A549 (cell line): ENCODE data around the gene CAVIN3. TPM values are rescaled to one million over a fixed set of nuclear protein-coding genes. Genes with fewer than 3 reads are reported as not detected.

Experiments
- ATAC-seq, 2 experiments: fragments of 200-7000 bp in 1 of 2; fragments of >200 bp in 1 of 2; cut with Nextera tagmentation in 1 of 2; cut with Tn5 transposase in 1 of 2; 3 replicates each; pipeline versions ENCODE4 v1.8.0 to v1.9.1; 2018 to 2020; ENCODE audit warnings: mild to moderate bottlenecking in 1 of 2, moderate library complexity in 1 of 2
- CTCF ChIA-PET: fragments of 300-600 bp; sonication (Branson Sonifier 250); formaldehyde crosslinking; extraction: SDS; loops from one replicate; lab custom pipeline; 2021; ENCODE audit warnings: antibody characterized with exemption, inconsistent platforms; lab: Yijun Ruan, JAX
- POLR2A ChIA-PET: fragments of 350-600 bp; formaldehyde crosslinking; extraction: SDS; loops from one replicate; lab custom pipeline; 2021; ENCODE audit warnings: antibody characterized with exemption, inconsistent platforms; lab: Yijun Ruan, JAX
- DNase-seq, 2 experiments: peaks; one replicate each; pipeline versions ENCODE4 v3.0.0 to v3.0.0-alpha.2; 2011 to 2016; ENCODE audit warnings: low read depth in 1 of 2, low spot score in 1 of 2
- FAIRE-seq: peaks from 2 replicates; lab custom pipeline; 2011; peaks lifted over from hg19 to GRCh38; lab: Jason Lieb, UNC
- H3K27ac ChIP-seq, 2 experiments: fragments of >200 bp; sonication (Bioruptor Twin); formaldehyde crosslinking; 3 replicates each; pipeline ENCODE4 v1.5.1; 2016 to 2017
- H3K4me1 ChIP-seq: fragments of >200 bp; sonication (Bioruptor Twin); formaldehyde crosslinking; 3 replicates; pipeline ENCODE4 v1.6.1; 2016
- H3K4me2 ChIP-seq: fragments of >200 bp; sonication (Bioruptor Twin); formaldehyde crosslinking; 3 replicates; pipeline ENCODE4 v1.6.1; 2016
- H3K4me3 ChIP-seq: fragments of >200 bp; sonication (Bioruptor Twin); formaldehyde crosslinking; 3 replicates; pipeline ENCODE4 v1.5.1; 2016
- H3K9me3 ChIP-seq: fragments of >200 bp; sonication (Bioruptor Twin); formaldehyde crosslinking; 3 replicates; pipeline ENCODE4 v1.6.1; 2016
- CBX2 ChIP-seq: fragments of 200-600 bp; sonication (generic); IDR thresholded peaks from 2 replicates; pipeline ENCODE4 v1.6.1; 2016; ENCODE audit warnings: low read depth, mild to moderate bottlenecking, borderline replicate concordance
- CBX8 ChIP-seq: fragments of 200-600 bp; sonication (generic); IDR thresholded peaks from 2 replicates; pipeline ENCODE4 v1.6.1; 2016
- CHD4 ChIP-seq: fragments of 200-600 bp; sonication (generic); IDR thresholded peaks from 2 replicates; pipeline ENCODE4 v1.6.1; 2016; ENCODE audit warnings: antibody characterized with exemption, mild to moderate bottlenecking, borderline replicate concordance
- CTCF ChIP-seq: fragments of >200 bp; sonication (Bioruptor Twin); formaldehyde crosslinking; IDR thresholded peaks from 3 replicates; pipeline ENCODE4 v1.5.1; 2016
- EHMT2 ChIP-seq: fragments of 200-600 bp; sonication (generic); IDR thresholded peaks from 2 replicates; pipeline ENCODE4 v1.6.1; 2016; ENCODE audit warnings: antibody characterized with exemption, low read depth, mild to moderate bottlenecking, moderate library complexity
- EP300 ChIP-seq, 2 experiments: fragments of >200 bp; sonication (Bioruptor Twin); formaldehyde crosslinking; IDR thresholded peaks; 2 replicates in 1 of 2; 3 replicates in 1 of 2; pipeline ENCODE4 v1.6.1; 2016 to 2017
- GATA3 ChIP-seq: IDR thresholded peaks from 2 replicates; pipeline ENCODE4 v1.6.1; 2012; ENCODE audit warnings: borderline replicate concordance
- HEYL ChIP-seq: fragments of 250-450 bp; sonication (Bioruptor Pico); IDR thresholded peaks from 2 replicates; pipeline ENCODE4 v1.8.0; 2021; ENCODE audit warnings: mild to moderate bottlenecking, moderate library complexity
- HMGXB4 ChIP-seq: fragments of 250-450 bp; sonication (Bioruptor Pico); IDR thresholded peaks from 2 replicates; pipeline ENCODE4 v1.5.0; 2021; ENCODE audit warnings: mild to moderate bottlenecking, moderate library complexity, borderline replicate concordance
- HOXB5 ChIP-seq: fragments of 250-450 bp; sonication (Bioruptor Pico); IDR thresholded peaks from 2 replicates; pipeline ENCODE4 v1.5.0; 2020; ENCODE audit warnings: mild to moderate bottlenecking, moderate library complexity
- JUNB ChIP-seq: fragments of >200 bp; sonication (Bioruptor Twin); formaldehyde crosslinking; IDR thresholded peaks from 2 replicates; pipeline ENCODE4 v1.6.1; 2016
- MAFK ChIP-seq: fragments of 450-650 bp; IDR thresholded peaks from 2 replicates; pipeline ENCODE4 v1.6.1; 2014; ENCODE audit not compliant: partially characterized antibody
- MYC ChIP-seq: IDR thresholded peaks from 2 replicates; pipeline ENCODE4 v1.6.1; 2012; ENCODE audit warnings: mild to moderate bottlenecking, inconsistent platforms, low read length, improper control_type of control experiment, borderline replicate concordance
- NPAS2 ChIP-seq: fragments of 250-450 bp; sonication (Bioruptor Pico); IDR thresholded peaks from 2 replicates; pipeline ENCODE4 v1.8.0; 2022; ENCODE audit warnings: mild to moderate bottlenecking, moderate library complexity, borderline replicate concordance
- NR3C1 ChIP-seq: fragments of >200 bp; sonication (Bioruptor Twin); formaldehyde crosslinking; IDR thresholded peaks from 3 replicates; pipeline ENCODE4 v1.6.1; 2017
- POLR2A ChIP-seq: IDR thresholded peaks from 2 replicates; pipeline ENCODE4 v1.6.1; 2012; ENCODE audit warnings: mild to moderate bottlenecking, low read length
- RARB ChIP-seq: fragments of 250-450 bp; sonication (Bioruptor Pico); IDR thresholded peaks from 2 replicates; pipeline ENCODE4 v1.8.0; 2021; ENCODE audit warnings: mild to moderate bottlenecking, moderate library complexity
- TFCP2L1 ChIP-seq: fragments of 250-450 bp; sonication (Bioruptor Pico); IDR thresholded peaks from 2 replicates; pipeline ENCODE4 v1.5.0; 2021; ENCODE audit warnings: mild to moderate bottlenecking
- USF2 ChIP-seq: fragments of 450-650 bp; IDR thresholded peaks from 2 replicates; pipeline ENCODE4 v1.6.1; 2014; ENCODE audit warnings: antibody characterized with exemption
- ZFP36 ChIP-seq: fragments of 450-650 bp; IDR thresholded peaks from 2 replicates; pipeline ENCODE4 v1.6.1; 2014; ENCODE audit warnings: borderline replicate concordance; ENCODE audit not compliant: partially characterized antibody
- ZNF302 ChIP-seq: fragments of 250-450 bp; sonication (Bioruptor Pico); IDR thresholded peaks from 2 replicates; pipeline ENCODE4 v1.9.0; 2021; ENCODE audit warnings: inconsistent platforms, mild to moderate bottlenecking, moderate library complexity
- ZSCAN20 ChIP-seq: fragments of 250-450 bp; sonication (Bioruptor Pico); IDR thresholded peaks from 2 replicates; pipeline ENCODE4 v1.8.0; 2022; ENCODE audit warnings: mild to moderate bottlenecking, moderate library complexity
- WGBS: methylation state at CpG from one replicate; pipeline ENCODE4 v1.1.6; 2017; ENCODE audit errors: missing lambda C conversion rate; 5-methylcytosine and 5-hydroxymethylcytosine counted together
- polyA plus RNA-seq, 4 experiments: library from polyadenylated mRNA; depleted of rRNA in 3 of 4; stranded (reverse); fragments of >200 nt; fragmentation: RNase III in 1 of 4; extraction: RNeasy Plus Mini Kit Qiagen cat#74134 plus additional on column Dnase treatment in 1 of 4; gene quantifications; 2 replicates in 3 of 4; 3 replicates in 1 of 4; pipeline ENCODE4 v1.2.3, GENCODE V29; 2011 to 2017
- TF ChIP-seq, protein P1 (sequence below): fragments of >200 bp; sonication (Bioruptor Twin); formaldehyde crosslinking; IDR thresholded peaks from 2 replicates; pipeline ENCODE4 v1.6.1; 2016
- TF ChIP-seq, protein P2 (sequence below): IDR thresholded peaks from 2 replicates; pipeline ENCODE4 v1.6.1; 2012

Gene CAVIN3
- polyA plus RNA-seq, 2 of the 4 experiments (the other 2 are of a cell fraction), result 6.0 to 26.7 TPM

GRCh38 chr11:6326303-6326702 is 6.0 kb upstream of the CAVIN3 start:
- TF ChIP-seq NR3C1 (no peak), EP300 (IDR thresholded peaks at IDR 0.05) (no peak), HOXB5 (CRISPR knock-in tag) (no peak), CHD4 (no peak), JUNB (no peak), EHMT2 (no peak), USF2 (no peak), HEYL (CRISPR knock-in tag) (no peak)
- TF ChIP-seq, protein P1, sequence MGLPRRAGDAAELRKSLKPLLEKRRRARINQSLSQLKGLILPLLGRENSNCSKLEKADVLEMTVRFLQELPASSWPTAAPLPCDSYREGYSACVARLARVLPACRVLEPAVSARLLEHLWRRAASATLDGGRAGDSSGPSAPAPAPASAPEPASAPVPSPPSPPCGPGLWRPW, result no peak
- ChIA-PET POLR2A (no interaction called here), CTCF (interaction anchor here (1.3 to 5.8 kb wide), 4 partner anchors 10 to 37 kb away, joined by 3 to 29 read pairs (median 8); no protein-coding TSS in a partner anchor)
- no peak overlapping the region for H3K27ac ChIP-seq
- no peak overlapping the region for H3K4me3 ChIP-seq
- ATAC-seq (no peak), FAIRE-seq (no peak), DNase-seq (no peak)
- no peaks in the 10 kb centered on the region for H3K9me3 ChIP-seq
- peaks cover 6% of the 10 kb centered on the region; the same call in 1 of the 3 replicates for H3K4me1 ChIP-seq
- H3K4me2 ChIP-seq, result no peak overlapping the region

DNA sequence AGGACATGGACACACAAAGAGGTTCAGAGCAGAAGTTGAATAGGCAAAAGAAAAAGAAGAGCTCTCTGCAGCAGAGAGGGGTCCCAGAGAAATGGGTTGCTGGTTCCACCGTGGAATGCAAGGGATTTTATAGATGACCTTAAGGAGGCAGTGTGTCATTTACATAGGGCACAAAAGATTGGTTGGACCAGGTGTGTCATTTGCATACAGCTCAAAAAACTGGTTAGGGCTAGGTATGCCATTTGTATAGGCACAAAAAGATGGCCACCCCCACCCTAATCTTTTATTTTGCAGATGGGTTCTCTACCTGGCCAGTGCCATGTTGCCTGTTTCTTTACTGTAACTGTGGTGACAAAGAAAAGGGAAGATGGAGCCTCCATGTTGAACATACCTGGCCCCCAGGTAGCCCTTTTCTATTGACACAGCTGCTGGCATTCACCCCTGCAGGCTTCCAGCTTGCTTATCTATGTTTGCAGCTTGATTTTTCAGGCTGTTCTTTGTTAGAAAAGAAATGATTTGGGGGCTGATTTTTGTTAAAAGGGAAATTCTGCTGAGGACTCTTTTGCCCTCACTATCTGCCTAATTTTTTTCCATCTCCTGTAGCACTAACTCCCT is 3.1 kb upstream of the CAVIN3 start:
- ChIA-PET POLR2A (no interaction called here), CTCF (interaction anchor here (0.8 to 5.8 kb wide), 6 partner anchors 8 to 432 kb away, joined by 3 to 29 read pairs (median 3); no protein-coding TSS in a partner anchor)
- H3K4me2 ChIP-seq, result no peak overlapping the region
- H3K9me3 ChIP-seq, result no peaks in the 10 kb centered on the region
- 41% methylated on average over 1 of the region's 1 CpG for WGBS
- no peak for ATAC-seq
- peaks cover 15% of the 10 kb centered on the region; the same call in 2 of the 3 replicates for H3K4me1 ChIP-seq
- TF ChIP-seq ZSCAN20 (no peak), CHD4 (no peak), ZFP36 (no peak), USF2 (no peak), JUNB (no peak), CTCF (no peak), NPAS2 (CRISPR knock-in tag) (no peak), ZNF302 (CRISPR knock-in tag) (no peak), POLR2A (no peak), MYC (no peak), CBX8 (no peak), NR3C1 (no peak), HMGXB4 (CRISPR knock-in tag) (no peak), RARB (no peak), TFCP2L1 (no peak), GATA3 (no peak), MAFK (no peak), CBX2 (no peak)
- TF ChIP-seq, protein P2, sequence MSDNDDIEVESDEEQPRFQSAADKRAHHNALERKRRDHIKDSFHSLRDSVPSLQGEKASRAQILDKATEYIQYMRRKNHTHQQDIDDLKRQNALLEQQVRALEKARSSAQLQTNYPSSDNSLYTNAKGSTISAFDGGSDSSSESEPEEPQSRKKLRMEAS, result no peak
- H3K27ac ChIP-seq, result no peak overlapping the region
- no peak for DNase-seq
- H3K4me3 ChIP-seq, result no peak overlapping the region
- no peak for FAIRE-seq
